ENCODE measurements around the gene RAPGEF2.

DNA sequence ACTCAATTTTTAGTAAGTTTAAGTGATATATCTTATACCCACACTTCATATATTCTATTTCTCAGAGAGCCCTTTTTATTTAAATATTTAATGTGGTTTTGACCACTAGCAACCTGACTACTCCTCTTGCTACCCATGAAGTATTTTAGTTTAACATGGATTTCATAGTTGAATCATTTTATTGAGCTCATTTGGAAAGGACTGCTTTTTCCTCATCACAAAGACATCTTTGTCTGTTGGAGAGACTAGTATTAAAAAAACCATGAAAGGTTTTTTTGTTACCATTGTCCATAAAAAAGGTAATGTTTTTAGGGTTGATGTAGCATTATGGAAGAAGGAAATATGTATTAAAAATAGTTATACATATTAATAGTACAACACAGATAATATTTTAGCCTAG, 139.5 kb downstream of the RAPGEF2 start:
- TF ChIP-seq, protein P1, sequence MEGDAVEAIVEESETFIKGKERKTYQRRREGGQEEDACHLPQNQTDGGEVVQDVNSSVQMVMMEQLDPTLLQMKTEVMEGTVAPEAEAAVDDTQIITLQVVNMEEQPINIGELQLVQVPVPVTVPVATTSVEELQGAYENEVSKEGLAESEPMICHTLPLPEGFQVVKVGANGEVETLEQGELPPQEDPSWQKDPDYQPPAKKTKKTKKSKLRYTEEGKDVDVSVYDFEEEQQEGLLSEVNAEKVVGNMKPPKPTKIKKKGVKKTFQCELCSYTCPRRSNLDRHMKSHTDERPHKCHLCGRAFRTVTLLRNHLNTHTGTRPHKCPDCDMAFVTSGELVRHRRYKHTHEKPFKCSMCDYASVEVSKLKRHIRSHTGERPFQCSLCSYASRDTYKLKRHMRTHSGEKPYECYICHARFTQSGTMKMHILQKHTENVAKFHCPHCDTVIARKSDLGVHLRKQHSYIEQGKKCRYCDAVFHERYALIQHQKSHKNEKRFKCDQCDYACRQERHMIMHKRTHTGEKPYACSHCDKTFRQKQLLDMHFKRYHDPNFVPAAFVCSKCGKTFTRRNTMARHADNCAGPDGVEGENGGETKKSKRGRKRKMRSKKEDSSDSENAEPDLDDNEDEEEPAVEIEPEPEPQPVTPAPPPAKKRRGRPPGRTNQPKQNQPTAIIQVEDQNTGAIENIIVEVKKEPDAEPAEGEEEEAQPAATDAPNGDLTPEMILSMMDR (IDR thresholded peaks at IDR 0.05; ENCODE audit: poor library complexity): no peak
- TF ChIP-seq EZH2 (IDR thresholded peaks at IDR 0.05; ENCODE audit: borderline replicate concordance): no peak
- no peak for TF ChIP-seq EZH2phosphoT487 (IDR thresholded peaks at IDR 0.05; ENCODE audit: low read depth, severe bottlenecking, unreplicated experiment)

Measured in hepatocyte (in vitro differentiated cells).